ENCODE data around the gene PDE2A. TPM values are rescaled to one million over a fixed set of nuclear protein-coding genes. Genes with fewer than 3 reads are reported as not detected.

Gene PDE2A
- total and polyA plus RNA-seq, 2 donors (not counting 3 experiments of a cell fraction or from before 2014, with no cell fraction given) = 14.8 to 16.8 TPM

- no peak overlapping the region for H3K4me3 ChIP-seq (replicated peaks in 1 of 3; ENCODE audit: insufficient read depth in 1 of 3, low read depth in 1 of 3, low read length in 3 of 3)
- no peak for DNase-seq (ENCODE audit: low read depth, low spot score)
- dilution Hi-C loops (cut with MboI; ENCODE audit: extremely low pct_ligation_motif_present, low sequenced_read_pairs) = no loop called here
- H3K36me3 ChIP-seq (ENCODE audit: control insufficient read depth in 2 of 2, extremely low read depth in 1 of 2, insufficient read depth in 2 of 2, low read length in 2 of 2) = no peaks in the 10 kb centered on the region
- H3K9ac ChIP-seq (replicated peaks; ENCODE audit: extremely low read depth, insufficient read depth, low read length) = no peak overlapping the region
- H3K9me1 ChIP-seq (replicated peaks; ENCODE audit: control insufficient read depth, extremely low read depth, insufficient read depth, low read length) = no peaks in the 10 kb centered on the region
- H3K27ac ChIP-seq (ENCODE audit: insufficient read depth, low read depth, low read length) = no peak overlapping the region
- TF ChIP-seq JUN (IDR thresholded peaks at IDR 0.05; ENCODE audit: borderline replicate concordance, insufficient read depth, insufficient read length, low read depth) (no peak), FOS (IDR thresholded peaks at IDR 0.05; ENCODE audit: borderline replicate concordance, insufficient read depth, low read length) (no peak), CTCF (IDR thresholded peaks at IDR 0.05; ENCODE audit: extremely low read depth in 1 of 2, insufficient read depth in 1 of 2, low read depth in 1 of 2, low read length in 2 of 2) (no peak), EZH2 (IDR thresholded peaks at IDR 0.05; ENCODE audit: borderline replicate concordance, low read depth, low read length, severe bottlenecking) (no peak), MYC (IDR thresholded peaks at IDR 0.05; ENCODE audit: low read depth, low read length) (no peak), GATA2 (IDR thresholded peaks at IDR 0.05; ENCODE audit: insufficient read depth, insufficient read length, low read depth, low read length) (no peak), POLR2AphosphoS5 (IDR thresholded peaks at IDR 0.05; ENCODE audit: insufficient read depth, low read depth, low read length) (no peak), MAX (IDR thresholded peaks at IDR 0.05; ENCODE audit: insufficient read depth, insufficient read length) (no peak), POLR2A (IDR thresholded peaks at IDR 0.05; ENCODE audit: low read depth, low read length) (no peak)
- H4K20me1 ChIP-seq (replicated peaks; ENCODE audit: control insufficient read depth, extremely low read depth, insufficient read depth, low read length) = no peaks in the 10 kb centered on the region
- intact Hi-C loops (cut with micrococcal nuclease) = no loop called here
- BruUV-seq (replicated peaks) = no TSS peak
- POLR2A ChIA-PET = no interaction called here
- H3K27me3 ChIP-seq (ENCODE audit: control insufficient read depth in 2 of 2, insufficient read depth in 2 of 2, low read length in 2 of 2) = no peaks in the 10 kb centered on the region
- no peak overlapping the region for H2AFZ ChIP-seq (ENCODE audit: low read depth, low read length)
- H3K4me1 ChIP-seq (ENCODE audit: control insufficient read depth, extremely low read depth, insufficient read depth, low read length) = no peaks in the 10 kb centered on the region
- H3K9me3 ChIP-seq (replicated peaks; ENCODE audit: control insufficient read depth, insufficient read depth, low read length) = no peaks in the 10 kb centered on the region
- no peak overlapping the region for H3K4me2 ChIP-seq (ENCODE audit: insufficient read depth, low read length)
- no peaks in the 10 kb centered on the region for H3K79me2 ChIP-seq (ENCODE audit: control insufficient read depth, insufficient read depth, low read length)
- CTCF ChIA-PET = interaction anchor here (2.0 kb wide), 1 partner anchor 18 kb away, joined by 7 read pairs; no protein-coding TSS in a partner anchor
- no peak for FAIRE-seq
Observed at GRCh38 chr11:72616655-72617054, 57.6 kb downstream of the PDE2A start.

Data from endothelial cell of umbilical vein (primary cell).